UCSD-AML1 (cell line): ENCODE measurements around the gene MEIOSIN.
"Not testable (repeated sequence)": the region's sequence is repeated elsewhere in the genome, so short reads cannot be mapped to it uniquely, and the experiment has no call there.

Experiments
- DNase-seq: peaks from one replicate; lab custom pipeline; 2025; ENCODE audit not compliant: unreplicated experiment; lab: John Stamatoyannopoulos, UW

Gene MEIOSIN

GRCh38 chr19:45717983-45718650, 15.1 kb upstream of the MEIOSIN start:
- DNase-seq = no peak

- DNase-seq = not testable (repeated sequence)
Observed at GRCh38 chr19:45720065-45720464, 13.2 kb upstream of the MEIOSIN start.

GRCh38 chr19:45728683-45729082, 4.6 kb upstream of the MEIOSIN start:
- DNase-seq = not testable (repeated sequence)

- no peak for DNase-seq
Observed at GRCh38 chr19:45729800-45730290, 3.4 kb upstream of the MEIOSIN start.

GRCh38 chr19:45730368-45731288, 2.6 kb upstream of the MEIOSIN start, which contains the start of gene FBXO46:
Gene FBXO46, minus strand, starts transcription at chr19:45730896. Its CDS starts 17,401 bp downstream, at chr19:45713495.
- DNase-seq = peak; percentile 96

GRCh38 chr19:45739498-45740439, 6.5 kb downstream of the MEIOSIN start:
- no peak for DNase-seq

- DNase-seq = no peak
Observed at GRCh38 chr19:45742969-45743368, 9.7 kb downstream of the MEIOSIN start.

- no peak for DNase-seq
Observed at GRCh38 chr19:45745606-45746005, 12.4 kb downstream of the MEIOSIN start.

GRCh38 chr19:45746866-45747265, 13.6 kb downstream of the MEIOSIN start:
- no peak for DNase-seq

- no peak for DNase-seq
Observed at GRCh38 chr19:45747513-45747912, 14.3 kb downstream of the MEIOSIN start.

- DNase-seq = not testable (repeated sequence)
Observed at GRCh38 chr19:45751483-45751882, 18.2 kb downstream of the MEIOSIN start.

- DNase-seq = no peak
Observed at GRCh38 chr19:45752639-45753038, 19.4 kb downstream of the MEIOSIN start.

- no peak for DNase-seq
Observed at GRCh38 chr19:45753548-45753947, 20.3 kb downstream of the MEIOSIN start.

- no peak for DNase-seq
Observed at GRCh38 chr19:45754323-45754722, 21.1 kb downstream of the MEIOSIN start.

GRCh38 chr19:45757695-45758094, 24.5 kb downstream of the MEIOSIN start:
- DNase-seq = no peak

- no peak for DNase-seq
Observed at GRCh38 chr19:45758921-45759320, 25.7 kb downstream of the MEIOSIN start.

- no peak for DNase-seq
Observed at GRCh38 chr19:45761714-45762113, 28.5 kb downstream of the MEIOSIN start.

GRCh38 chr19:45762870-45763631, 29.8 kb downstream of the MEIOSIN start:
- DNase-seq = no peak

GRCh38 chr19:45763691-45764294, 30.6 kb downstream of the MEIOSIN start:
- no peak for DNase-seq

- DNase-seq = no peak
Observed at GRCh38 chr19:45764475-45764874, 31.2 kb downstream of the MEIOSIN start.
